Liver (tissue), 9 donors: ENCODE data around the gene USP9X. TPM values are rescaled to one million over a fixed set of nuclear protein-coding genes. Genes with fewer than 3 reads are reported as not detected.
"Not testable (repeated sequence)": the region's sequence is repeated elsewhere in the genome, so short reads cannot be mapped to it uniquely, and the experiment has no call there.

ENCODE experiments used
- DNase-seq: peaks from one replicate; pipeline ENCODE4 v3.0.0-alpha.2; 2017; ENCODE audit warnings: low spot score
- H3K27ac ChIP-seq, 2 donors: one replicate each; pipeline ENCODE4 v1.7.0; 2013; ENCODE audit warnings: inconsistent platforms in 2 of 2, low read length in 2 of 2, control low read depth in 1 of 2, low read depth in 1 of 2, mild to moderate bottlenecking in 1 of 2
- H3K27me3 ChIP-seq, 4 donors: one replicate each; pipeline versions ENCODE4 v1.6.1 to v1.7.0; 2013; ENCODE audit warnings: low read length in 3 of 4, inconsistent platforms in 1 of 4, mild to moderate bottlenecking in 1 of 4, moderate library complexity in 1 of 4; ENCODE audit not compliant: control insufficient read depth in 4 of 4, insufficient read depth in 4 of 4
- H3K36me3 ChIP-seq, 4 donors: one replicate each; pipeline versions ENCODE4 v1.6.1 to v1.7.0; 2013; ENCODE audit warnings: low read length in 3 of 4, mild to moderate bottlenecking in 3 of 4, low read depth in 1 of 4, moderate library complexity in 1 of 4; ENCODE audit not compliant: control insufficient read depth in 4 of 4, insufficient read depth in 3 of 4
- H3K4me1 ChIP-seq, 4 donors: one replicate each; pipeline versions ENCODE4 v1.6.1 to v1.7.0; 2013; ENCODE audit warnings: low read length in 3 of 4, mild to moderate bottlenecking in 3 of 4, moderate library complexity in 1 of 4; ENCODE audit not compliant: control insufficient read depth in 4 of 4, insufficient read depth in 4 of 4
- H3K4me3 ChIP-seq, 3 donors: one replicate each; pipeline versions ENCODE4 v1.6.1 to v1.7.0; 2013; ENCODE audit warnings: low read length in 3 of 3, control low read depth in 1 of 3, low read depth in 1 of 3, mild to moderate bottlenecking in 1 of 3
- H3K9ac ChIP-seq, 2 donors: one replicate each; pipeline ENCODE4 v1.7.0; 2013; ENCODE audit warnings: low read length in 2 of 2, mild to moderate bottlenecking in 2 of 2, moderate library complexity in 2 of 2, control low read depth in 1 of 2, low read depth in 1 of 2
- H3K9me3 ChIP-seq, 4 donors: one replicate each; pipeline versions ENCODE4 v1.6.1 to v1.7.0; 2013; ENCODE audit warnings: low read length in 3 of 4; ENCODE audit not compliant: control insufficient read depth in 4 of 4
- EGR1 ChIP-seq, 2 donors: IDR thresholded peaks; 2 replicates each; pipeline ENCODE4 v1.6.1; 2016 to 2018; ENCODE audit warnings: antibody characterized with exemption in 2 of 2, low read depth in 2 of 2
- FOXA1 ChIP-seq: IDR thresholded peaks from 2 replicates; pipeline ENCODE4 v1.6.1; 2016; ENCODE audit warnings: antibody characterized with exemption
- FOXA2 ChIP-seq: IDR thresholded peaks from 2 replicates; pipeline ENCODE4 v1.6.1; 2016; ENCODE audit warnings: antibody characterized with exemption
- GABPA ChIP-seq, 2 donors: IDR thresholded peaks in 1 of 2; conservative IDR thresholded peaks in 1 of 2; 2 replicates each; pipeline ENCODE4 v1.6.1; 2016; ENCODE audit warnings: antibody characterized with exemption in 2 of 2, mild to moderate bottlenecking in 1 of 2, moderate library complexity in 1 of 2
- HNF4A ChIP-seq, 2 donors: conservative IDR thresholded peaks; 2 replicates each; pipeline ENCODE4 v1.6.1; 2016; ENCODE audit warnings: antibody characterized with exemption in 2 of 2, mild to moderate bottlenecking in 2 of 2
- HNF4G ChIP-seq: IDR thresholded peaks from 2 replicates; pipeline ENCODE4 v1.6.1; 2016; ENCODE audit warnings: antibody characterized with exemption
- JUND ChIP-seq, 2 donors: IDR thresholded peaks; 2 replicates each; pipeline ENCODE4 v1.6.1; 2016; ENCODE audit warnings: antibody characterized with exemption in 2 of 2
- NR2F2 ChIP-seq: IDR thresholded peaks from 2 replicates; pipeline ENCODE4 v1.6.1; 2016; ENCODE audit warnings: antibody characterized with exemption
- RAD21 ChIP-seq, 2 donors: IDR thresholded peaks; 2 replicates each; pipeline ENCODE4 v1.6.1; 2016; ENCODE audit warnings: antibody characterized with exemption in 2 of 2, mild to moderate bottlenecking in 2 of 2
- RXRA ChIP-seq, 2 donors: IDR thresholded peaks; 2 replicates each; pipeline ENCODE4 v1.6.1; 2017 to 2018; ENCODE audit warnings: antibody characterized with exemption in 2 of 2, mild to moderate bottlenecking in 1 of 2
- SP1 ChIP-seq: IDR thresholded peaks from 2 replicates; pipeline ENCODE4 v1.6.1; 2018; ENCODE audit warnings: antibody characterized with exemption, mild to moderate bottlenecking
- TAF1 ChIP-seq: conservative IDR thresholded peaks from 2 replicates; pipeline ENCODE4 v1.6.1; 2016; ENCODE audit warnings: antibody characterized with exemption, mild to moderate bottlenecking
- YY1 ChIP-seq: IDR thresholded peaks from 2 replicates; pipeline ENCODE4 v1.6.1; 2016; ENCODE audit warnings: antibody characterized with exemption, mild to moderate bottlenecking
- WGBS: extraction: QIAGEN DNeasy Blood & Tissue Kit; methylation state at CpG from one replicate; pipeline ENCODE4 v1.1.7; 2013; 5-methylcytosine and 5-hydroxymethylcytosine counted together
- polyA plus RNA-seq, 2 donors: library from polyadenylated mRNA; stranded (reverse) in 1 of 2; unstranded in 1 of 2; fragments of 200-250 nt in 1 of 2; fragments of >200 nt in 1 of 2; fragmentation: Nextera tagmentation in 1 of 2; extraction: Ambion mirVana in 1 of 2; gene quantifications; one replicate each; pipeline versions ENCODE4 v1.2.1 to v1.2.3, GENCODE V29; 2013 to 2015
- total RNA-seq, 2 donors: library from RNA; depleted of rRNA; stranded (reverse); fragments of >200 nt; gene quantifications; one replicate each; pipeline ENCODE4 v1.2.3, GENCODE V29; 2014
- TF ChIP-seq, protein P1 (sequence below): IDR thresholded peaks from 2 replicates; pipeline ENCODE4 v1.6.1; 2016; ENCODE audit warnings: antibody characterized with exemption, mild to moderate bottlenecking
- TF ChIP-seq, protein P2 (sequence below): IDR thresholded peaks from 2 replicates; pipeline ENCODE4 v1.6.1; 2016; ENCODE audit warnings: antibody characterized with exemption
- TF ChIP-seq, protein P3 (sequence below): IDR thresholded peaks from 2 replicates; pipeline ENCODE4 v1.6.1; 2016; ENCODE audit warnings: antibody characterized with exemption
- TF ChIP-seq, protein P4 (sequence below): IDR thresholded peaks from 2 replicates; pipeline ENCODE4 v1.6.1; 2016; ENCODE audit warnings: antibody characterized with exemption
- TF ChIP-seq, protein P5 (sequence below): fragments of 150-350 bp; IDR thresholded peaks from 2 replicates; pipeline ENCODE4 v1.5.1; 2017; ENCODE audit warnings: improper control_type of control experiment, low read depth, low read length; ENCODE audit not compliant: missing input control
- donor health status: healthy.
- donor health status: healthy.
- donor health status: healthy.
- donor health status: healthy.
- donor health status: healthy.

Gene USP9X
- total and polyA plus RNA-seq, 4 donors = 13.4 to 117 (median 60.9) TPM

DNA sequence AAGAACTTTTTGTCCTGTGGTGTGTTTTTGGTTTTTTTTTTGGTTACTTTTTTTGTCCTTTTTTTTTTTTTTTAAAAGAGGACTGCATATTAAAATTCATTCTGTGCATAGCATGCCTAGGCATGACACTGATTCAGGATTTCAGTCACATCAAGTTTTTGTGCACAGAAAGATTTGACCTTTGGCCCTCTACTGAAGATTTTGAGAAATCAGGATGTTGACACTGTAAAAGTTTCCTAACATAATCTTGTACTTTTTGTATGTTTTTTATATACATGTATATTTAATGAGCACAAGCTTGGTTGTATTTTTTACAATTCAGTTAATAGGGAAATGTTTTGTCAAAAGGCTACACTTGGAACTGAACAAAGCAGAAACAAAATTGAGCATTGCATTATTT, 148.7 kb downstream of the USP9X start:
- no peak overlapping the region for H3K9ac ChIP-seq
- no peak for TF ChIP-seq FOXA2
- peak; percentile 35 for TF ChIP-seq NR2F2
- TF ChIP-seq HNF4A (conservative IDR thresholded peaks at IDR 0.05) = peak; percentile 22 to 39
- no peak for DNase-seq

DNA sequence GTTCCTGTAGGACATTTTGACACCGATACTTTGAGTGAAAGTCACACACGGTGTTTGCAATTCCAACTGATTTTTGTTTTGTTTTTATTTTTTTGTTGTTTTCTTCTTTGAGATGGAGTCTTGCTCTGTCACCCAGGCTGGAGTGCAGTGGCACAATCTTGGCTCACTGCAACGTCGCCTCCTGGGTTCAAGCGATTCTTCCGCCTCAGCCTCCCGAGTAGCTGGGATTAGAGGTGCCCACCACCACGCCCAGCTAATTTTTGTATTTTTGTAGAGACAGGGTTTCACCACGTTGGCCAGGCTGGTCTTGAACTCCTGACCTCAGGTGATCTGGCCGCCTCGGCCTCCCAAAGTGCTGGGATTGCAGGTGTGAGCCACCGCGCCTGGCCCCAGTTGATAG, 149.2 kb downstream of the USP9X start:
- DNase-seq, H3K9me3 ChIP-seq, H3K4me3 ChIP-seq, H3K4me1 ChIP-seq, H3K27me3 ChIP-seq, H3K27ac ChIP-seq, H3K9ac ChIP-seq: not testable (repeated sequence)
- peaks cover 3 to 35% (median 22%) of the 10 kb centered on the region in 4 donors for H3K36me3 ChIP-seq
- 94% methylated on average over 13 of the region's 13 CpGs for WGBS

More for the DNA sequence above, 148.7 kb downstream of the USP9X start:
- H3K27me3 ChIP-seq = no peaks in the 10 kb centered on the region
- H3K36me3 ChIP-seq = peaks cover 3 to 40% (median 23%) of the 10 kb centered on the region in 4 donors
- no peaks in the 10 kb centered on the region for H3K9me3 ChIP-seq
- H3K27ac ChIP-seq = no peak overlapping the region
- H3K4me1 ChIP-seq = peaks cover 0 to 3% (median 0%) of the 10 kb centered on the region in 4 donors
- no peak overlapping the region for H3K4me3 ChIP-seq

DNA sequence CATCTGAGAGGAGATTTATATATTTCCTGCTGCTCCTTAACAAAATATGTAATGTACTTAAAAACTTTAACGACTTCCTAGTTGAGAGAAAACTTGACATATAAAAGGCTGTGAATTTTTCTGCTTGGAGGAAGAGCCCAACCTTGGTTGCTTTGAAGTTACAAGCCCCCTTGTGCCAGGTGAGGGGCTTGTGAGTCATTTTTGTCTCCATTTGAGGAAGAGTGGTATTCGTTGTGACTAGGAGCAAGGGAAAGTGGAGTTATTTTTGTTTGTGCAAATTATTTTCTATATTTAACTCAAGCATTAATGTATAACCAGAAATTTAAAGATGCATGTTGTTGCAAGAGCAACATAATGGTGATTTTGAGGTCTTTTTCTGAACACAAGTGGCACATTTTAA, 149.7 kb downstream of the USP9X start:
- H3K9ac ChIP-seq = no peak overlapping the region
- H3K4me3 ChIP-seq = no peak overlapping the region
- H3K27me3 ChIP-seq = no peaks in the 10 kb centered on the region
- WGBS = 72% methylated on average over 2 of the region's 2 CpGs
- TF ChIP-seq HNF4G = no peak
- no peak for TF ChIP-seq RXRA (IDR thresholded peaks at IDR 0.05)
- TF ChIP-seq, protein P1, sequence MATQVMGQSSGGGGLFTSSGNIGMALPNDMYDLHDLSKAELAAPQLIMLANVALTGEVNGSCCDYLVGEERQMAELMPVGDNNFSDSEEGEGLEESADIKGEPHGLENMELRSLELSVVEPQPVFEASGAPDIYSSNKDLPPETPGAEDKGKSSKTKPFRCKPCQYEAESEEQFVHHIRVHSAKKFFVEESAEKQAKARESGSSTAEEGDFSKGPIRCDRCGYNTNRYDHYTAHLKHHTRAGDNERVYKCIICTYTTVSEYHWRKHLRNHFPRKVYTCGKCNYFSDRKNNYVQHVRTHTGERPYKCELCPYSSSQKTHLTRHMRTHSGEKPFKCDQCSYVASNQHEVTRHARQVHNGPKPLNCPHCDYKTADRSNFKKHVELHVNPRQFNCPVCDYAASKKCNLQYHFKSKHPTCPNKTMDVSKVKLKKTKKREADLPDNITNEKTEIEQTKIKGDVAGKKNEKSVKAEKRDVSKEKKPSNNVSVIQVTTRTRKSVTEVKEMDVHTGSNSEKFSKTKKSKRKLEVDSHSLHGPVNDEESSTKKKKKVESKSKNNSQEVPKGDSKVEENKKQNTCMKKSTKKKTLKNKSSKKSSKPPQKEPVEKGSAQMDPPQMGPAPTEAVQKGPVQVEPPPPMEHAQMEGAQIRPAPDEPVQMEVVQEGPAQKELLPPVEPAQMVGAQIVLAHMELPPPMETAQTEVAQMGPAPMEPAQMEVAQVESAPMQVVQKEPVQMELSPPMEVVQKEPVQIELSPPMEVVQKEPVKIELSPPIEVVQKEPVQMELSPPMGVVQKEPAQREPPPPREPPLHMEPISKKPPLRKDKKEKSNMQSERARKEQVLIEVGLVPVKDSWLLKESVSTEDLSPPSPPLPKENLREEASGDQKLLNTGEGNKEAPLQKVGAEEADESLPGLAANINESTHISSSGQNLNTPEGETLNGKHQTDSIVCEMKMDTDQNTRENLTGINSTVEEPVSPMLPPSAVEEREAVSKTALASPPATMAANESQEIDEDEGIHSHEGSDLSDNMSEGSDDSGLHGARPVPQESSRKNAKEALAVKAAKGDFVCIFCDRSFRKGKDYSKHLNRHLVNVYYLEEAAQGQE = no peak
- TF ChIP-seq HNF4A (conservative IDR thresholded peaks at IDR 0.05) = no peak
- no peak for TF ChIP-seq TAF1
- TF ChIP-seq, protein P2, sequence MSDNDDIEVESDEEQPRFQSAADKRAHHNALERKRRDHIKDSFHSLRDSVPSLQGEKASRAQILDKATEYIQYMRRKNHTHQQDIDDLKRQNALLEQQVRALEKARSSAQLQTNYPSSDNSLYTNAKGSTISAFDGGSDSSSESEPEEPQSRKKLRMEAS = no peak
- TF ChIP-seq RAD21 (IDR thresholded peaks at IDR 0.05) = no peak
- TF ChIP-seq SP1 = no peak
- TF ChIP-seq, protein P3, sequence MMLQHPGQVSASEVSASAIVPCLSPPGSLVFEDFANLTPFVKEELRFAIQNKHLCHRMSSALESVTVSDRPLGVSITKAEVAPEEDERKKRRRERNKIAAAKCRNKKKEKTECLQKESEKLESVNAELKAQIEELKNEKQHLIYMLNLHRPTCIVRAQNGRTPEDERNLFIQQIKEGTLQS = no peak
- no peak for TF ChIP-seq GABPA (IDR thresholded peaks at IDR 0.05 in 1 of 2, conservative IDR thresholded peaks at IDR 0.05 in 1 of 2)
- TF ChIP-seq, protein P4, sequence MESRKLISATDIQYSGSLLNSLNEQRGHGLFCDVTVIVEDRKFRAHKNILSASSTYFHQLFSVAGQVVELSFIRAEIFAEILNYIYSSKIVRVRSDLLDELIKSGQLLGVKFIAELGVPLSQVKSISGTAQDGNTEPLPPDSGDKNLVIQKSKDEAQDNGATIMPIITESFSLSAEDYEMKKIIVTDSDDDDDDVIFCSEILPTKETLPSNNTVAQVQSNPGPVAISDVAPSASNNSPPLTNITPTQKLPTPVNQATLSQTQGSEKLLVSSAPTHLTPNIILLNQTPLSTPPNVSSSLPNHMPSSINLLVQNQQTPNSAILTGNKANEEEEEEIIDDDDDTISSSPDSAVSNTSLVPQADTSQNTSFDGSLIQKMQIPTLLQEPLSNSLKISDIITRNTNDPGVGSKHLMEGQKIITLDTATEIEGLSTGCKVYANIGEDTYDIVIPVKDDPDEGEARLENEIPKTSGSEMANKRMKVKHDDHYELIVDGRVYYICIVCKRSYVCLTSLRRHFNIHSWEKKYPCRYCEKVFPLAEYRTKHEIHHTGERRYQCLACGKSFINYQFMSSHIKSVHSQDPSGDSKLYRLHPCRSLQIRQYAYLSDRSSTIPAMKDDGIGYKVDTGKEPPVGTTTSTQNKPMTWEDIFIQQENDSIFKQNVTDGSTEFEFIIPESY = no peak
- TF ChIP-seq EGR1 (IDR thresholded peaks at IDR 0.05; ENCODE audit: low read depth in 2 of 2) = no peak
- TF ChIP-seq FOXA2 = no peak
- TF ChIP-seq FOXA1 = no peak
- TF ChIP-seq JUND (IDR thresholded peaks at IDR 0.05) = no peak
- TF ChIP-seq, protein P5, sequence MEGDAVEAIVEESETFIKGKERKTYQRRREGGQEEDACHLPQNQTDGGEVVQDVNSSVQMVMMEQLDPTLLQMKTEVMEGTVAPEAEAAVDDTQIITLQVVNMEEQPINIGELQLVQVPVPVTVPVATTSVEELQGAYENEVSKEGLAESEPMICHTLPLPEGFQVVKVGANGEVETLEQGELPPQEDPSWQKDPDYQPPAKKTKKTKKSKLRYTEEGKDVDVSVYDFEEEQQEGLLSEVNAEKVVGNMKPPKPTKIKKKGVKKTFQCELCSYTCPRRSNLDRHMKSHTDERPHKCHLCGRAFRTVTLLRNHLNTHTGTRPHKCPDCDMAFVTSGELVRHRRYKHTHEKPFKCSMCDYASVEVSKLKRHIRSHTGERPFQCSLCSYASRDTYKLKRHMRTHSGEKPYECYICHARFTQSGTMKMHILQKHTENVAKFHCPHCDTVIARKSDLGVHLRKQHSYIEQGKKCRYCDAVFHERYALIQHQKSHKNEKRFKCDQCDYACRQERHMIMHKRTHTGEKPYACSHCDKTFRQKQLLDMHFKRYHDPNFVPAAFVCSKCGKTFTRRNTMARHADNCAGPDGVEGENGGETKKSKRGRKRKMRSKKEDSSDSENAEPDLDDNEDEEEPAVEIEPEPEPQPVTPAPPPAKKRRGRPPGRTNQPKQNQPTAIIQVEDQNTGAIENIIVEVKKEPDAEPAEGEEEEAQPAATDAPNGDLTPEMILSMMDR = no peak
- no peak for TF ChIP-seq NR2F2
- no peak for TF ChIP-seq YY1
- H3K27ac ChIP-seq = no peak overlapping the region
- no peak for DNase-seq
- no peaks in the 10 kb centered on the region for H3K9me3 ChIP-seq
- H3K36me3 ChIP-seq = peaks cover 0 to 30% (median 20%) of the 10 kb centered on the region in 4 donors
- H3K4me1 ChIP-seq = peaks cover 0 to 3% (median 0%) of the 10 kb centered on the region in 4 donors
